K562 (cell line): Measurements from ENCODE around the gene GGA2. TPM values are rescaled to one million over a fixed set of nuclear protein-coding genes. Genes with fewer than 3 reads are reported as not detected.
"Not testable (repeated sequence)": the region's sequence is repeated elsewhere in the genome, so short reads cannot be mapped to it uniquely, and the experiment has no call there.

Source experiments
- ATAC-seq: fragments of 200-7000 bp; cut with Tn5 transposase; 3 replicates; pipeline ENCODE4 v1.9.1; 2020; ENCODE audit warnings: moderate library complexity
- BruUV-seq: library from RNA; stranded (reverse); fragments of 400-500 nt; replicated peaks from 2 replicates; lab custom pipeline; 2021; lab: Mats Ljungman, UMichigan
- CTCF ChIA-PET: fragments of 300-600 bp; formaldehyde crosslinking; extraction: SDS; loops from one replicate; lab custom pipeline; 2021; ENCODE audit warnings: low intra/inter-chr PET ratio; lab: Yijun Ruan, JAX
- POLR2A ChIA-PET: fragments of 300-600, 350-650 bp; sonication (Branson Sonifier 250); formaldehyde crosslinking; extraction: SDS; loops from one replicate; lab custom pipeline; 2021; ENCODE audit warnings: antibody characterized with exemption, inconsistent platforms; lab: Yijun Ruan, JAX
- DNase-seq, 4 experiments: peaks; one replicate each; pipeline versions ENCODE4 v3.0.0 to v3.0.0-alpha.2; 2011 to 2018; ENCODE audit warnings: low spot score in 3 of 4, mixed read lengths in 3 of 4; ENCODE audit errors: extremely low read depth in 1 of 4
- FAIRE-seq: peaks from 2 replicates; lab custom pipeline; 2011; peaks lifted over from hg19 to GRCh38; lab: Jason Lieb, UNC
- H2AFZ ChIP-seq: 2 replicates; pipeline ENCODE4 v1.6.0; 2011; ENCODE audit warnings: low read depth, low read length, control low read depth, inconsistent platforms
- H3K27ac ChIP-seq: fragments of 200-600 bp; 3 replicates; pipeline ENCODE4 v1.8.0; 2011; ENCODE audit warnings: low read depth, mild to moderate bottlenecking, control low read depth, inconsistent platforms, low read length, moderate library complexity, mixed read lengths; ENCODE audit errors: extremely low read depth
- H3K27me3 ChIP-seq, 2 experiments: fragments of 300-600 bp in 1 of 2; 2 replicates in 1 of 2; 3 replicates in 1 of 2; pipeline versions ENCODE4 v1.6.0 to v1.8.0; 2011; ENCODE audit warnings: inconsistent platforms in 2 of 2, low read length in 2 of 2, mild to moderate bottlenecking in 1 of 2, mixed read lengths in 1 of 2, moderate library complexity in 1 of 2; ENCODE audit not compliant: control insufficient read depth in 2 of 2, insufficient read depth in 2 of 2
- H3K36me3 ChIP-seq: fragments of 300-600 bp; 3 replicates; pipeline ENCODE4 v1.8.0; 2011; ENCODE audit warnings: mild to moderate bottlenecking, low read length, inconsistent platforms; ENCODE audit not compliant: control insufficient read depth, insufficient read depth
- H3K4me1 ChIP-seq, 2 experiments: fragments of 200-600 bp in 1 of 2; replicated peaks in 1 of 2; 2 replicates in 1 of 2; 3 replicates in 1 of 2; pipeline versions ENCODE4 v1.5.1 to v1.8.0; 2011; ENCODE audit warnings: inconsistent platforms in 2 of 2, low read length in 2 of 2, mild to moderate bottlenecking in 1 of 2, mixed read lengths in 1 of 2, moderate library complexity in 1 of 2; ENCODE audit not compliant: control insufficient read depth in 2 of 2, insufficient read depth in 2 of 2
- H3K4me2 ChIP-seq: 2 replicates; pipeline ENCODE4 v1.6.1; 2011; ENCODE audit warnings: low read length, control low read depth, inconsistent platforms, mixed read lengths; ENCODE audit not compliant: insufficient read depth
- H3K4me3 ChIP-seq: fragments of 200-600 bp; sonication (generic), shearing (Covaris generic); 2 replicates; pipeline ENCODE4 v1.5.1; 2016; ENCODE audit warnings: control low read depth, inconsistent platforms
- H3K79me2 ChIP-seq: fragments of 200-600 bp; 3 replicates; pipeline ENCODE4 v1.8.0; 2011; ENCODE audit warnings: low read length, inconsistent platforms; ENCODE audit not compliant: control insufficient read depth, insufficient read depth
- H3K9ac ChIP-seq, 2 experiments: 2 replicates each; pipeline versions ENCODE4 v1.6.0 to v1.6.1; 2011; ENCODE audit warnings: low read depth in 2 of 2, low read length in 2 of 2, control low read depth in 1 of 2, inconsistent platforms in 1 of 2, mild to moderate bottlenecking in 1 of 2, mixed read lengths in 1 of 2; ENCODE audit not compliant: insufficient read depth in 1 of 2
- H3K9me1 ChIP-seq: one replicate; pipeline ENCODE4 v1.6.0; 2011; ENCODE audit warnings: inconsistent platforms, mild to moderate bottlenecking, low read length, moderate library complexity; ENCODE audit not compliant: control insufficient read depth, insufficient read depth
- H3K9me3 ChIP-seq: replicated peaks from 2 replicates; pipeline ENCODE4 v1.5.1; 2011; ENCODE audit warnings: low read depth, low read length, inconsistent platforms; ENCODE audit not compliant: control insufficient read depth, insufficient read depth
- H4K20me1 ChIP-seq: replicated peaks from 2 replicates; pipeline ENCODE4 v1.6.1; 2011; ENCODE audit warnings: low read length, inconsistent platforms, mixed read lengths; ENCODE audit not compliant: control insufficient read depth, insufficient read depth
- ELF2 ChIP-seq: fragments of 250-450 bp; sonication (Bioruptor Pico); IDR thresholded peaks from 2 replicates; pipeline ENCODE4 v1.5.0; 2021; ENCODE audit warnings: mild to moderate bottlenecking
- FOXJ2 ChIP-seq: fragments of 200-800 bp; sonication (Bioruptor generic); IDR thresholded peaks from 2 replicates; pipeline ENCODE4 v1.6.1; 2016; ENCODE audit warnings: missing genetic modification characterization, missing compliant biosample characterization
- ZC3H4 ChIP-seq: sonication (generic); formaldehyde crosslinking; IDR thresholded peaks from 2 replicates; pipeline ENCODE4 v1.9.0; 2021; ENCODE audit warnings: missing genetic modification reagents, borderline replicate concordance
- WGBS: fragments of 100-300 bp; shearing (Covaris generic); methylation state at CpG from one replicate; pipeline ENCODE4 v1.1.6; 2016; ENCODE audit warnings: low coverage, mixed read lengths; ENCODE audit not compliant: insufficient coverage; ENCODE audit errors: missing lambda C conversion rate; 5-methylcytosine and 5-hydroxymethylcytosine counted together
- in situ Hi-C: fragments of 300-500 bp; cut with MboI; formaldehyde crosslinking; loops from 4 replicates; pipeline ENCODE4 v1.15.0; 2018; ENCODE audit warnings: inconsistent platforms, mixed read lengths
- intact Hi-C: fragments of 100-400 bp; cut with micrococcal nuclease; formaldehyde crosslinking; loops from 2 replicates; pipeline ENCODE4 v1.14.2; 2022
- polyA plus RNA-seq, 8 experiments: library from polyadenylated mRNA; depleted of rRNA in 4 of 8; stranded (reverse) in 5 of 8; unstranded in 3 of 8; fragments of >200 nt; fragmentation: Nextera tagmentation in 2 of 8; fragmentation: Illumina TruSeq in 1 of 8; extraction: Ambion mirVana in 2 of 8; extraction: Trizol in 1 of 8; gene quantifications; 2 replicates each; pipeline versions ENCODE4 v1.2.1 to v1.2.3, GENCODE V29; 2011 to 2014; ENCODE audit warnings: inconsistent platforms in 1 of 8, missing spikeins in 1 of 8
- total RNA-seq, 7 experiments: library from RNA; depleted of rRNA in 6 of 7; stranded (reverse); fragments of >200 nt in 6 of 7; fragmentation: Illumina TruSeq in 2 of 7; extraction: Trizol in 2 of 7; gene quantifications; 2 replicates each; pipeline versions ENCODE4 v1.2.1 to v1.2.3, GENCODE V29; 2011 to 2021; ENCODE audit warnings: low replicate concordance in 1 of 7

Gene GGA2
- total and polyA plus RNA-seq, 9 of the 15 experiments (the other 6 are each of a cell fraction or from before 2014, with no cell fraction given) = 11.9 to 133 (median 66.3) TPM

- TF ChIP-seq ZC3H4 (CRISPR knock-in tag) (no peak), ELF2 (CRISPR knock-in tag) (no peak), FOXJ2 (no peak)
- TF ChIP-seq, all 486 proteins: peak for 0
Observed at GRCh38 chr16:23544436-23544835, 34.1 kb upstream of the GGA2 start (continued).

DNA sequence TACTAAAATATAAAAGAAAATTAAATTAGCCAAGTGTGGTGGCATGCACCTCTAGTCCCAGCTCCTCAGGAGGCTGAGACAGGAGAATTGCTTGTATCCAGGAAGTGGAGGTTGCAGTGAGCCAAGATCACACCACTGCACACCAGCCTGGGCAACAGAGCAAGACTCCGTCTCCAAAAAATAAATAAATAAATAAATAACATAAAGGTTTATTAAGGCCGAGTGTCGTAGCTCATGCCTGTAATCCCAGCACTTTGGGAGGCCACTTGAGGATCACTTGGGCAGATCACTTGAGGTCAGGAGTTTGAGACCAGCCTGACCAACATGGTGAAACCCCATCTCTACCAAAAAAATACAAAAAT lies 30.5 kb upstream of the GGA2 start:
- H3K4me2 ChIP-seq, H3K27ac ChIP-seq, H4K20me1 ChIP-seq, H3K9me3 ChIP-seq, H3K9me1 ChIP-seq, ATAC-seq, H3K9ac ChIP-seq, BruUV-seq, H3K27me3 ChIP-seq, H3K4me1 ChIP-seq, CTCF ChIA-PET, FAIRE-seq, DNase-seq, in situ Hi-C loops, intact Hi-C loops, H3K4me3 ChIP-seq, H2AFZ ChIP-seq, H3K79me2 ChIP-seq: not testable (repeated sequence)
- peaks cover 78% of the 10 kb centered on the region for H3K36me3 ChIP-seq
- POLR2A ChIA-PET = interaction anchor here (1.6 kb wide), 1 partner anchor 9 kb away, joined by 15 read pairs; no protein-coding TSS in a partner anchor
- 100% methylated on average over 3 of the region's 3 CpGs for WGBS
